Measurements from ENCODE around the gene PRR20G.

DNA sequence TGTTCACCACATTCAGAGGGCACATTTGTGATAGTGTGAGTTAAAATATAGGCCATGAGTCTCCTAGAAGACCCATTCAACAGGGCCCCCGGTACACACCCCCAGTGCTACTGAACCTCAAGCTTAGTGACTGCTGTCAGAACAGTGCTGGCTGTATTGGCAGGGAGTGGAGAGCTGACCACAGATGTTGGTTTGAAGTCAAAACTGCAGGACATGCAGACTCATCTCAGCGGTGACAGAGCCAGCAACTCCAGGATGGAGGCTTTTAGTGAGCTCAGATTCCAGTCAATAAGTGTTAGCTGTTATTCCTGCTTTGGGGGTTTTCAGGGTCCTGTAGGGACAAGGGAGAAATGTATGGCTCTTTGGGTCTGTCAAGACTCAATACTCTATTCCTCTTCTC is 29.1 kb downstream of the PRR20G start:
- TF ChIP-seq, protein P1, sequence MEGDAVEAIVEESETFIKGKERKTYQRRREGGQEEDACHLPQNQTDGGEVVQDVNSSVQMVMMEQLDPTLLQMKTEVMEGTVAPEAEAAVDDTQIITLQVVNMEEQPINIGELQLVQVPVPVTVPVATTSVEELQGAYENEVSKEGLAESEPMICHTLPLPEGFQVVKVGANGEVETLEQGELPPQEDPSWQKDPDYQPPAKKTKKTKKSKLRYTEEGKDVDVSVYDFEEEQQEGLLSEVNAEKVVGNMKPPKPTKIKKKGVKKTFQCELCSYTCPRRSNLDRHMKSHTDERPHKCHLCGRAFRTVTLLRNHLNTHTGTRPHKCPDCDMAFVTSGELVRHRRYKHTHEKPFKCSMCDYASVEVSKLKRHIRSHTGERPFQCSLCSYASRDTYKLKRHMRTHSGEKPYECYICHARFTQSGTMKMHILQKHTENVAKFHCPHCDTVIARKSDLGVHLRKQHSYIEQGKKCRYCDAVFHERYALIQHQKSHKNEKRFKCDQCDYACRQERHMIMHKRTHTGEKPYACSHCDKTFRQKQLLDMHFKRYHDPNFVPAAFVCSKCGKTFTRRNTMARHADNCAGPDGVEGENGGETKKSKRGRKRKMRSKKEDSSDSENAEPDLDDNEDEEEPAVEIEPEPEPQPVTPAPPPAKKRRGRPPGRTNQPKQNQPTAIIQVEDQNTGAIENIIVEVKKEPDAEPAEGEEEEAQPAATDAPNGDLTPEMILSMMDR (IDR thresholded peaks at IDR 0.05), result no peak
- TF ChIP-seq EZH2 (IDR thresholded peaks at IDR 0.05; ENCODE audit: borderline replicate concordance, insufficient read depth, low read depth, low read length, poor library complexity, severe bottlenecking), result no peak

Data from B cell (primary cell).